Caco-2 (cell line): ENCODE data around the gene PTPRF. TPM values are rescaled to one million over a fixed set of nuclear protein-coding genes. Genes with fewer than 3 reads are reported as not detected.

Experiments used
- BruUV-seq: library from RNA; stranded (reverse); fragments of 400-500 nt; replicated peaks from 2 replicates; lab custom pipeline; 2021; lab: Mats Ljungman, UMichigan
- CTCF ChIA-PET: fragments of 300-600 bp; sonication (Branson Sonifier 250); formaldehyde crosslinking; loops from one replicate; lab custom pipeline; 2022; ENCODE audit warnings: antibody characterized with exemption; lab: Charles Lee
- POLR2A ChIA-PET: fragments of 300-600 bp; sonication (Branson Sonifier 250); formaldehyde crosslinking; loops from one replicate; lab custom pipeline; 2022; ENCODE audit warnings: antibody characterized with exemption; lab: Charles Lee
- DNase-seq, 2 experiments: peaks; one replicate each; pipeline versions ENCODE4 v3.0.0 to v3.0.0-alpha.2; 2020 to 2022
- H3K27me3 ChIP-seq: replicated peaks from 2 replicates; pipeline ENCODE4 v1.6.0; 2011; ENCODE audit warnings: low read length; ENCODE audit not compliant: control insufficient read depth, insufficient read depth
- H3K36me3 ChIP-seq: 2 replicates; pipeline ENCODE4 v1.5.1; 2011; ENCODE audit warnings: low read length; ENCODE audit not compliant: control insufficient read depth, insufficient read depth
- H3K4me1 ChIP-seq: fragments of 250-450 bp; sonication (Bioruptor Pico); 2 replicates; pipeline ENCODE4 v1.5.1; 2020; ENCODE audit warnings: mild to moderate bottlenecking
- H3K4me3 ChIP-seq: 2 replicates; pipeline ENCODE4 v1.5.1; 2011; ENCODE audit warnings: low read depth, mild to moderate bottlenecking, control low read depth, low read length
- H3K9me3 ChIP-seq: fragments of 250-450 bp; sonication (Bioruptor Pico); 2 replicates; pipeline ENCODE4 v1.5.1; 2020; ENCODE audit warnings: mild to moderate bottlenecking, moderate library complexity
- H3K27ac Mint-ChIP-seq: one replicate; pipeline ENCODE4 v1.8.0; 2022; ENCODE audit warnings: mixed read lengths; ENCODE audit not compliant: unreplicated experiment
- H3K27me3 Mint-ChIP-seq: one replicate; pipeline ENCODE4 v1.8.0; 2022; ENCODE audit warnings: mixed read lengths; ENCODE audit not compliant: insufficient read depth, unreplicated experiment
- H3K36me3 Mint-ChIP-seq: one replicate; pipeline ENCODE4 v1.8.0; 2022; ENCODE audit warnings: mild to moderate bottlenecking, mixed read lengths; ENCODE audit not compliant: insufficient read depth, unreplicated experiment
- H3K4me1 Mint-ChIP-seq: one replicate; pipeline ENCODE4 v1.8.0; 2022; ENCODE audit warnings: low read depth, mixed read lengths; ENCODE audit not compliant: unreplicated experiment
- H3K4me3 Mint-ChIP-seq: one replicate; pipeline ENCODE4 v1.8.0; 2022; ENCODE audit warnings: mild to moderate bottlenecking, moderate library complexity, mixed read lengths; ENCODE audit not compliant: unreplicated experiment
- H3K9me3 Mint-ChIP-seq: one replicate; pipeline ENCODE4 v1.8.0; 2022; ENCODE audit warnings: mixed read lengths; ENCODE audit not compliant: unreplicated experiment
- intact Hi-C: fragments of 100-400 bp; cut with micrococcal nuclease; formaldehyde crosslinking; loops from one replicate; pipeline ENCODE4 v1.10.0; 2022; ENCODE audit not compliant: unreplicated experiment
- total RNA-seq: library from RNA; stranded (reverse); gene quantifications from 2 replicates; pipeline ENCODE4 v1.2.3, GENCODE V29; 2022
- TF ChIP-seq, protein P1 (sequence below), 2 experiments: fragments of 200-600 bp in 1 of 2; IDR thresholded peaks; 1 replicate in 1 of 2; 2 replicates in 1 of 2; pipeline versions ENCODE4 v1.5.1 to v1.8.0; 2011 to 2022; ENCODE audit warnings: antibody characterized with exemption in 1 of 2, control low read depth in 1 of 2, inconsistent platforms in 1 of 2, low read depth in 1 of 2, low read length in 1 of 2, mild to moderate bottlenecking in 1 of 2, moderate library complexity in 1 of 2; ENCODE audit not compliant: insufficient read depth in 1 of 2, severe bottlenecking in 1 of 2, unreplicated experiment in 1 of 2

The PTPRF gene
- total RNA-seq, 1 experiment from 2014 or later, result 158 TPM

DNA sequence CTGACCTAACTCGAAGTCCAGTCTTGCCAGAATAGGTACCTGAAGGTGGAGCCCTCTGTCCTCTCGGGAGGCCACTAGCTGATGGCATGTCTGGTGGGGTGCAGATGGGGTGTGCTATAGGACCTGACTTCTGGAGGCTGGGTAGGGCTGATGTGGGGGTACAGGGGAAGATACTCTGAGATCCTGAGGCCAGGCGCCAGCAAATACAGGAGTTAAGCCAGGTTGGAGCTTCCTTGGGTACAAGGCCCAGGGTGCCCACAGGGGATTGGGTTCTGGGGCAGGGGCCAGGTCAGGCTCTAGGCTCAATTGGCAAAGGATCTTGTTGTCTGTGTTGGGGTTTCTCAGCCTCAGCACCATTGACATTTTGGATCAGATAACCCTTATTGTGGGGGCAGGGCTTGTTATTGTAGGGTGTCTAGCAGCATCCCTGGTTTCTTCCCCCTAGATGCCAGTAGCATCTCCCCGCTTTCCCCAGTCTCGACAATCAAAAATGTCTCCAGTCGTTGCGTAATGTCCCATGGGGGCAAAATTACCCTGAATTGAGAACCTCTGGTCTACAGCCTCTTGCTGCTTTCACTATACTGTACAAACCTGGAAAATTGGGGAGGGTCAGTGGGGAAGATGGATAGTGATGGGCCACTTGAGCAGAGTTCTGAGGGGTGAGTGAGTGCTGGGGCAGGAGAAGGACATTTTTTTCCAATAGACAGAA, 9.2 kb downstream of the PTPRF start:
- H3K36me3 Mint-ChIP-seq, result peaks cover 27% of the 10 kb centered on the region
- ChIA-PET POLR2A (no interaction called here), CTCF (no interaction called here)
- Histone ChIP-seq H3K4me1 (peaks cover 27% of the 10 kb centered on the region), H3K9me3 (no peaks in the 10 kb centered on the region), H3K36me3 (peaks cover 1% of the 10 kb centered on the region; the same call in 1 of the 2 replicates), H3K4me3 (no peak overlapping the region), H3K27me3 (no peaks in the 10 kb centered on the region)
- no TSS peak for BruUV-seq
- H3K4me1 Mint-ChIP-seq, result peaks cover 28% of the 10 kb centered on the region
- intact Hi-C loops, result no loop called here
- TF ChIP-seq, protein P1, sequence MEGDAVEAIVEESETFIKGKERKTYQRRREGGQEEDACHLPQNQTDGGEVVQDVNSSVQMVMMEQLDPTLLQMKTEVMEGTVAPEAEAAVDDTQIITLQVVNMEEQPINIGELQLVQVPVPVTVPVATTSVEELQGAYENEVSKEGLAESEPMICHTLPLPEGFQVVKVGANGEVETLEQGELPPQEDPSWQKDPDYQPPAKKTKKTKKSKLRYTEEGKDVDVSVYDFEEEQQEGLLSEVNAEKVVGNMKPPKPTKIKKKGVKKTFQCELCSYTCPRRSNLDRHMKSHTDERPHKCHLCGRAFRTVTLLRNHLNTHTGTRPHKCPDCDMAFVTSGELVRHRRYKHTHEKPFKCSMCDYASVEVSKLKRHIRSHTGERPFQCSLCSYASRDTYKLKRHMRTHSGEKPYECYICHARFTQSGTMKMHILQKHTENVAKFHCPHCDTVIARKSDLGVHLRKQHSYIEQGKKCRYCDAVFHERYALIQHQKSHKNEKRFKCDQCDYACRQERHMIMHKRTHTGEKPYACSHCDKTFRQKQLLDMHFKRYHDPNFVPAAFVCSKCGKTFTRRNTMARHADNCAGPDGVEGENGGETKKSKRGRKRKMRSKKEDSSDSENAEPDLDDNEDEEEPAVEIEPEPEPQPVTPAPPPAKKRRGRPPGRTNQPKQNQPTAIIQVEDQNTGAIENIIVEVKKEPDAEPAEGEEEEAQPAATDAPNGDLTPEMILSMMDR (IDR thresholded peaks at IDR 0.05; ENCODE audit: insufficient read depth in 1 of 2, low read depth in 1 of 2, low read length in 1 of 2, severe bottlenecking in 1 of 2, unreplicated experiment in 1 of 2), result no peak
- no peak for DNase-seq
- H3K9me3 Mint-ChIP-seq, result no peaks in the 10 kb centered on the region
- no peak overlapping the region for H3K27ac Mint-ChIP-seq
- H3K27me3 Mint-ChIP-seq, result no peaks in the 10 kb centered on the region
- H3K4me3 Mint-ChIP-seq, result no peak overlapping the region

DNA sequence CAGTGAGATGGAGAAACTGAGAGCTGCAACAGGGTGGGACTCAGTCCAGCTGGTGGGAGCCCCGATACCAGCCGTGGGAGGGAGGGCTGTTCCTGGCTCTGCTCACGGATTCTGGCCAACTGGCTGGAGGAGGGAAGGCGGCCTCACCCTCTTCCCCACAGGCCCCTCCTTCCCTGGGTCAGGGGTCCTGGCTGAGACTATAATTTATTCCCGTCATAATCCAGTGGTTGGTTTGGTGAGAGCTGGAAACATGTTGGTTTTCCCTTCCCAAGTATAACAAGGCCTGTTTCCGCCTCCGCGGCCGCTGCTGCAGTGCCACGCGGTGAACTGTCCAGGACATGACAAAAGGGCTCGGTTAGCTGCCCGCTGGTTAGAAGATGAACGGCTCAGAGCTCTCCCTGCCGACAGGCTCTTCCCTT, 10.0 kb downstream of the PTPRF start:
- H3K36me3 ChIP-seq, result peaks cover 1% of the 10 kb centered on the region; the same call in 1 of the 2 replicates
- no peaks in the 10 kb centered on the region for H3K9me3 ChIP-seq
- intact Hi-C loops, result no loop called here
- no peaks in the 10 kb centered on the region for H3K27me3 Mint-ChIP-seq
- H3K4me3 Mint-ChIP-seq, result no peak overlapping the region
- no peak overlapping the region for H3K4me3 ChIP-seq
- no peaks in the 10 kb centered on the region for H3K27me3 ChIP-seq
- no peak overlapping the region for H3K27ac Mint-ChIP-seq
- H3K4me1 Mint-ChIP-seq, result peaks cover 35% of the 10 kb centered on the region
- no peak for DNase-seq
- TF ChIP-seq, protein P1 (IDR thresholded peaks at IDR 0.05; ENCODE audit: insufficient read depth in 1 of 2, low read depth in 1 of 2, low read length in 1 of 2, severe bottlenecking in 1 of 2, unreplicated experiment in 1 of 2), result no peak
- ChIA-PET POLR2A (no interaction called here), CTCF (no interaction called here)
- peaks cover 34% of the 10 kb centered on the region for H3K36me3 Mint-ChIP-seq
- peaks cover 35% of the 10 kb centered on the region for H3K4me1 ChIP-seq
- H3K9me3 Mint-ChIP-seq, result no peaks in the 10 kb centered on the region
- no TSS peak for BruUV-seq

- H3K9me3 Mint-ChIP-seq, result no peaks in the 10 kb centered on the region
- Histone ChIP-seq H3K4me3 (no peak overlapping the region), H3K36me3 (peaks cover 1% of the 10 kb centered on the region; the same call in 1 of the 2 replicates), H3K9me3 (no peaks in the 10 kb centered on the region), H3K27me3 (no peaks in the 10 kb centered on the region), H3K4me1 (peaks cover 36% of the 10 kb centered on the region)
- intact Hi-C loops, result no loop called here
- CTCF ChIA-PET, result no interaction called here
- no peaks in the 10 kb centered on the region for H3K27me3 Mint-ChIP-seq
- H3K4me3 Mint-ChIP-seq, result no peak overlapping the region
- DNase-seq, result no peak
- no TSS peak for BruUV-seq
- peaks cover 39% of the 10 kb centered on the region for H3K4me1 Mint-ChIP-seq
- no peak overlapping the region for H3K27ac Mint-ChIP-seq
- peaks cover 39% of the 10 kb centered on the region for H3K36me3 Mint-ChIP-seq
- TF ChIP-seq, protein P1 (IDR thresholded peaks at IDR 0.05; ENCODE audit: insufficient read depth in 1 of 2, low read depth in 1 of 2, low read length in 1 of 2, severe bottlenecking in 1 of 2, unreplicated experiment in 1 of 2), result no peak
- POLR2A ChIA-PET, result no interaction called here
These were observed 10.5 kb downstream of the PTPRF start for GRCh38 chr1:43541141-43541540.
